ENCODE results near the gene EIF4E3.

EIF4E3 gene

DNA sequence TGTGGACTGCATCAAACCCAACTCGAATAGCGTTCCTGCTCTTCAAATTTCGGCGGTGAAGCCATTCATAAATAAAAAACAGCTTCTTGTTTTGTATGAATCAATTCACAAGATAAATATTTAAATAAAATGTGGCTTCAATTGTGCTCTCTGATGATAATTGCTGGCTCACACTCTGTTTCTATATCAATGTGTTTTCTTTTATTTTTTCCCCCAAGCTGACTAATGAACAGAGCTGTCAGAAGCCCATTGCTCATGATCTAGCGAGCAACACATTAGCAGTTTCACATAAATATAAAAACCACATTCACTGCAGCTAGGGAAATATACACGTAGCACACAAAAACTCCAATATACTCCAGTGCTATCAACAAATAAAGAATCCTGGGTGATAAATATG, 96.7 kb downstream of the EIF4E3 start:
- DNase-seq (ENCODE audit: insufficient read length, low spot score), result no peak
- no peak for FAIRE-seq
- TF ChIP-seq TAF1 (IDR thresholded peaks at IDR 0.05; ENCODE audit: low read depth, low read length) (no peak), SPI1 (IDR thresholded peaks at IDR 0.05; ENCODE audit: low read depth, low read length) (no peak), PAX5 (IDR thresholded peaks at IDR 0.05; ENCODE audit: insufficient read depth, low read length, severe bottlenecking) (no peak), POLR2AphosphoS5 (IDR thresholded peaks at IDR 0.05; ENCODE audit: low read depth, low read length) (no peak)

GRCh38 chr3:71625676-71626075, 99.5 kb downstream of the EIF4E3 start:
- TF ChIP-seq TAF1 (IDR thresholded peaks at IDR 0.05; ENCODE audit: low read depth, low read length) (no peak), POLR2A (IDR thresholded peaks at IDR 0.05; ENCODE audit: low read depth, low read length) (no peak), POU2F2 (IDR thresholded peaks at IDR 0.05; ENCODE audit: low read depth, low read length) (no peak), POLR2AphosphoS5 (IDR thresholded peaks at IDR 0.05; ENCODE audit: low read depth, low read length) (no peak), SPI1 (IDR thresholded peaks at IDR 0.05; ENCODE audit: low read depth, low read length) (no peak), PAX5 (IDR thresholded peaks at IDR 0.05; ENCODE audit: insufficient read depth, low read length, severe bottlenecking) (no peak)
- DNase-seq (ENCODE audit: insufficient read length, low spot score), result no peak
- no peak for FAIRE-seq

Data from GM12891 (cell line).